ENCODE data around the gene PPT1. TPM values are rescaled to one million over a fixed set of nuclear protein-coding genes. Genes with fewer than 3 reads are reported as not detected.

The PPT1 gene
- total RNA-seq, 6 donors from 2014 or later: 35.6 to 190 (median 95.3) TPM

GRCh38 chr1:40047769-40048168, 49.3 kb downstream of the PPT1 start:
- H3K4me1 ChIP-seq: peaks cover 59 to 83% (median 75%) of the 10 kb centered on the region in 4 donors
- 84 to 96% methylated on average over 5 of the region's 5 CpGs for WGBS, 2 donors
- H3K27me3 ChIP-seq: no peaks in the 10 kb centered on the region
- DNase-seq: no peak
- no peak overlapping the region for H3K4me3 ChIP-seq
- no peaks in the 10 kb centered on the region for H3K9me3 ChIP-seq
- ATAC-seq (ENCODE audit: low FRiP score in 2 of 2): no peak
- H3K27ac ChIP-seq: peak overlapping the region in 1 of 4 donors; percentile 74
- TF ChIP-seq CTCF (IDR thresholded peaks at IDR 0.05): no peak
- no peak for TF ChIP-seq POLR2A (IDR thresholded peaks at IDR 0.05)
- no peak for TF ChIP-seq POLR2AphosphoS5 (IDR thresholded peaks at IDR 0.05)
- no peak for TF ChIP-seq EP300 (IDR thresholded peaks at IDR 0.05)
- peaks cover 0 to 44% (median 0%) of the 10 kb centered on the region in 4 donors for H3K36me3 ChIP-seq

- Histone ChIP-seq H3K4me1 (peaks cover 64 to 88% (median 78%) of the 10 kb centered on the region in 4 donors), H3K4me3 (no peak overlapping the region), H3K27me3 (no peaks in the 10 kb centered on the region), H3K27ac (peak overlapping the region in 1 of 4 donors; percentile 74), H3K9me3 (no peaks in the 10 kb centered on the region), H3K36me3 (peaks cover 0 to 45% (median 0%) of the 10 kb centered on the region in 4 donors)
- TF ChIP-seq POLR2A (IDR thresholded peaks at IDR 0.05) (no peak), EP300 (IDR thresholded peaks at IDR 0.05) (no peak), CTCF (IDR thresholded peaks at IDR 0.05) (no peak), POLR2AphosphoS5 (IDR thresholded peaks at IDR 0.05) (no peak)
- 59 to 68% methylated on average over 2 of the region's 2 CpGs for WGBS, 2 donors
- ATAC-seq (ENCODE audit: low FRiP score in 2 of 2) (no peak), DNase-seq (no peak)
These were observed 49.8 kb downstream of the PPT1 start for GRCh38 chr1:40047276-40047675.

GRCh38 chr1:40045766-40046165, 51.3 kb downstream of the PPT1 start:
- ATAC-seq (ENCODE audit: low FRiP score in 2 of 2): no peak
- Histone ChIP-seq H3K27me3 (no peaks in the 10 kb centered on the region), H3K4me1 (peaks cover 75 to 86% (median 76%) of the 10 kb centered on the region in 4 donors), H3K36me3 (peaks cover 0 to 37% (median 0%) of the 10 kb centered on the region in 4 donors), H3K4me3 (no peak overlapping the region), H3K27ac (peak overlapping the region in 2 of 4 donors; percentile 23 to 74), H3K9me3 (no peaks in the 10 kb centered on the region)
- DNase-seq: no peak
- TF ChIP-seq CTCF (IDR thresholded peaks at IDR 0.05): no peak
- TF ChIP-seq POLR2A (IDR thresholded peaks at IDR 0.05): no peak
- no peak for TF ChIP-seq POLR2AphosphoS5 (IDR thresholded peaks at IDR 0.05)
- no peak for TF ChIP-seq EP300 (IDR thresholded peaks at IDR 0.05)
- 94% methylated on average over 3 of the region's 3 CpGs for WGBS, 2 donors

- peaks cover 0 to 33% (median 0%) of the 10 kb centered on the region in 4 donors for H3K36me3 ChIP-seq
- no peaks in the 10 kb centered on the region for H3K27me3 ChIP-seq
- DNase-seq: no peak
- peak overlapping the region in 1 of 4 donors; percentile 74 for H3K27ac ChIP-seq
- 86% methylated on average over 4 of the region's 4 CpGs for WGBS, 2 donors
- no peak for ATAC-seq (ENCODE audit: low FRiP score in 2 of 2)
- H3K9me3 ChIP-seq: no peaks in the 10 kb centered on the region
- no peak overlapping the region for H3K4me3 ChIP-seq
- peaks cover 69 to 80% (median 74%) of the 10 kb centered on the region in 4 donors for H3K4me1 ChIP-seq
- TF ChIP-seq CTCF (IDR thresholded peaks at IDR 0.05): no peak
- TF ChIP-seq POLR2AphosphoS5 (IDR thresholded peaks at IDR 0.05): no peak
- no peak for TF ChIP-seq POLR2A (IDR thresholded peaks at IDR 0.05)
These were observed 51.9 kb downstream of the PPT1 start for GRCh38 chr1:40045182-40045581.

GRCh38 chr1:40044110-40044509, 52.9 kb downstream of the PPT1 start:
- Histone ChIP-seq H3K9me3 (no peaks in the 10 kb centered on the region), H3K4me3 (peak overlapping the region in 1 of 4 donors; percentile 82), H3K27ac (peak overlapping the region in 2 of 4 donors; percentile 15 to 94), H3K27me3 (no peaks in the 10 kb centered on the region), H3K4me1 (peaks cover 62 to 74% (median 69%) of the 10 kb centered on the region in 4 donors), H3K36me3 (peaks cover 0 to 28% (median 0%) of the 10 kb centered on the region in 4 donors)
- no peak for ATAC-seq (ENCODE audit: low FRiP score in 2 of 2)
- no peak for DNase-seq
- 51 to 54% methylated on average over 3 of the region's 3 CpGs for WGBS, 2 donors
- TF ChIP-seq POLR2AphosphoS5 (IDR thresholded peaks at IDR 0.05) (no peak), POLR2A (IDR thresholded peaks at IDR 0.05) (no peak), EP300 (IDR thresholded peaks at IDR 0.05) (no peak), CTCF (IDR thresholded peaks at IDR 0.05) (no peak)
